ENCODE results near the gene NR6A1. TPM values are rescaled to one million over a fixed set of nuclear protein-coding genes. Genes with fewer than 3 reads are reported as not detected.

NR6A1 gene
- total RNA-seq, 1 donor from 2014 or later = 0.81 TPM

DNA sequence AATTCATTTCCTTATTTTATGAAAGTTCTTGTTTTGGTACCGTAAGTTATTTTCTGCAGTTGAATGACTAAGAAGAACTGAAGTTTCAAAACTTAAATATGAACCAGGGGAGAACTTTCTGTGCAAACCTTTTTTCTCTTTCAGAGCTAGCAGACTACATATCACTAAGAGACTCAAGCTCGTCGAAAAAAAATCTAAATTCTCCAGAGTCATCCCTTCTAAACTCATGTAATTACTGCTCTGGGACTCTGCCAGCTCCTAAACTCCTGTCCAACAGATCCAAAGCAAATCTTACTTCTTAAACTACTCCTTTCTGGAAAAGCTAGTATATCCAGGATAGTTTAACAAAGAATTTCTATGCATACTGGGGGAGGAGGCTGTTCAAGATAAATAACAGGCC lies 176.9 kb downstream of the NR6A1 start:
- intact Hi-C loops (cut with micrococcal nuclease) = no loop called here

GRCh38 chr9:124593651-124594058 lies 177.5 kb downstream of the NR6A1 start:
- intact Hi-C loops (cut with micrococcal nuclease) = no loop called here

DNA sequence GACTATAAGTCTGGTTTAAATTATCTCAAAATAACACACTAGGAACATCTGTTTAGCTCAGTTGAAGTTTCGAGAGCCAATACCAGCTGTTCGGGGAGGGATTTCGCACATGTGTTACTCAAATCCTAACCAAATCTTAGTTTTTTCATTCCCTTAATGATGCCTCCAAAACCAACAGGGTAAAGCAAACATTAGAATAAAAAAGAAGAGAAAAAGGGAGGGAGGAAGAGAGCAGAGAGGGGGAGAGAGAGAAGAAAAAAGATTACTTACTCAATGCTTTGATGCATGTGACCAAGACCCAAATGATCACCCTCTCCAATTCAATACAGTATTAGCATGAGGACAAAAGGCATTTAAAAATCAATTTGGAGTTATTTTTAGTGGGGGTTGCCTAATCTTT lies 177.9 kb downstream of the NR6A1 start:
- intact Hi-C loops (cut with micrococcal nuclease) = no loop called here

GRCh38 chr9:124590889-124591641 lies 180.0 kb downstream of the NR6A1 start:
- intact Hi-C loops (cut with micrococcal nuclease) = no loop called here

- intact Hi-C loops (cut with micrococcal nuclease) = loop anchor here (5.0 kb wide), 1 partner anchor 352 kb away; no protein-coding TSS in a partner anchor
These were observed 186.5 kb downstream of the NR6A1 start for GRCh38 chr9:124584631-124585030.

DNA sequence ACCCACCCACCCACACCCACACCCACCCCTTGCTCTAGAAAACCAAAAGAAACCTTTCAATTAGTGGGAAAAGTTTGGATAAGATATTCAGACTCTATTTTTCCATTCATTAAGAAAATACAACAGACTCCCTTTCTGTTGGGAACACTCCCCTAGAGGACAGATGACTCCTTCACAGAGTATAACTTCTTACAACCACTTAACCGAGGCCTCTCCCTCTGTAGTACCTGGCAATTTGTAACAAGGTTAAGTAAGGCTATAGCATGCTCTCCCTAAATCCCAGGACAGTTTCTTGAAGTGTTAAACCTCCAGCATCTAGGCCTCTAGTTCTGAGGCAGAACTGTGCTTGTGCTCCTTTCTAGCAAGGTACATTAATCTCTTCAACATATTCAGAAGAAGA lies 188.0 kb downstream of the NR6A1 start:
- intact Hi-C loops (cut with micrococcal nuclease) = loop anchor here (5.0 kb wide), 1 partner anchor 351 kb away; no protein-coding TSS in a partner anchor

GRCh38 chr9:124580186-124580585 lies 190.9 kb downstream of the NR6A1 start:
- intact Hi-C loops (cut with micrococcal nuclease) = loop anchor here (5.0 kb wide), 1 partner anchor 348 kb away; no protein-coding TSS in a partner anchor

DNA sequence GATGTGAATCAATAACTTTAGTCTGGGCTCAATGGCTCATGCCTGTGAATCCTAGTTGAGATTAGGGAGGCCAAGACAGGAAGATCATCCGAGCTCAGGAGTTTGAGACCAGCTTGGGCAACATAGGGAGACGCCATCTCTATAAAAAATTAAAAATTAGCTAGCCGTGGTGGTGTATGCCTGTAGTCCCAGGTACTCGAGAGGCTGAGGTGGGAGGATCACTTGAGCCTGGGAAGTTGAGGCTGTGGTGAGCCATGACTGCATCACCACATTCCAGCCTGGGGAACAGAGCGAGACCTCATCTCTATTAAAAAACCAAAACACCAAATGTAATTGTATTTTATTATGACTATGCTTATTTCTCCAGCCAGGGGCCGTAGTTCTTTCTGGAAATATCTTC lies 194.4 kb downstream of the NR6A1 start:
- intact Hi-C loops (cut with micrococcal nuclease) = no loop called here

GRCh38 chr9:124574534-124575375 lies 196.4 kb downstream of the NR6A1 start:
- intact Hi-C loops (cut with micrococcal nuclease) = no loop called here

DNA sequence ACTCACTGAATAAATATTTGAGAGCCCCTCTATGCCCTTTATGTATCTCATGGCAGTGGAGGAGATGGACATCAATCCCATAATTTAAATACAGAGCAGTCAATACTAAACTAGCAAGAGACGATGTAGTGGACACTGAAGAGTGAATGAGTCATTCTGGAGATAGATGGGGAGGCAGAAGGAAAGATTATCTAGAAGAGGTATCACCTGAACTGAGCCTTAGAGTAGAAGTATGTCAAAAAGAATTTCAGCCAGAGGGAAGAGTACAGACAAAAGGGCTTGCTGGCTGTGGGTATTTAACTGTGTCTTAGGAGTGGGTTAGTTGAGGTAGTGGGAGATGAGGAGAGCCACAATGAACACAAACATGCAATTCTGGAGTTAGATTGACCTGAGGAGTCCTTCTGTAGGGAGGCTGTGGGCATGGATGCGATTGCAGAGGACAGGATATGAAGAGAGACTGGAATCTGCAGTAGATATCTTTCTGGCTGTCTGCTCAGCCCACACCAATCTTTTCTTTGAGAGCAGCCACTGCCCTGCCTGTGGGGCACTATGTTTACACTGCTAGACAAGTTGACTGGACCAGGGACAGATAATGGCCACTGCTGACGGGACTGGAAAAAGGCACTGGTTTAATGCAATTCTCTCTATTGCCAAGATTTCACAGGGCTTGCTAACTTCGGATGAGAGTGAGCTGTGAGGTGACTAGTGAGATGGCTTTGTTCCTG lies 200.0 kb downstream of the NR6A1 start:
- intact Hi-C loops (cut with micrococcal nuclease) = no loop called here

DNA sequence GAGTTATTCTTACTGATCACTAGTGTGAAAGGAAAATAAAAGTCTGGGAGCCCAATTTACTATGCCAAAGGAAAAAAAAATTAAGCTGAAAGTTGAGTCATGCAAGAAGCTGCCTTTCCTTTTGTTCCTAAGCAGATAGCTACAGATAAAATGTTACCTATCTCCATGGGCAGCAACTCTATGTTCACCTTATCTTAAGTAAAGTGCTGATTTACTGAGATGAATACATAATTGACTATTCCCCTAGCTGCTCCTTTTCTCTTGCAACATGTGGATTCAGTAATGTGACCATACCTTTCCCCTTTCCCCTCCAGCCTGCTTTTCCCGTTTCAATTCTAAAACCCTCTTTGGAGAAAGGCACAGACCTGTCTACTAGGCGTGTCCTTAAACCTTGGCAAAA lies 201.2 kb downstream of the NR6A1 start:
- intact Hi-C loops (cut with micrococcal nuclease) = no loop called here

- intact Hi-C loops (cut with micrococcal nuclease) = no loop called here
These were observed 203.7 kb downstream of the NR6A1 start for GRCh38 chr9:124567362-124567761.

DNA sequence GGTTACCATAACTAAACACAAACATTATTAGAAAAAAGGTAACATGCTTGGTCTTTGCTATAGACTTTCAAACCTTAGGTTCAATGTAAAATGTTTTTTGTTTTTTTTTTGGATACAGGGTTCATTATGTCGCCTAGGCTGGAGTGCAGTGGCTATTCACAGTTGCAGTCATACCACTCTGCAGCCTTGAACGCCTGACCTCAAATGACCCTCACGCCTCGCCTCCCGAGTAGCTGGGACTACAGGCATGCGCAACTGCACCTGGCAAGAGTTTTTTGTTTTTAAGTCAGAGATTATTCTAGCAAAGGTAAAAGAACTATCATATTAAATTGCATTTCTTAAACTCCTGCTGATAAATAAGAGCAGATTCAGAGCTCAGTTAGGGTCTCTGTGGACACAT lies 208.8 kb downstream of the NR6A1 start:
- intact Hi-C loops (cut with micrococcal nuclease) = no loop called here

DNA sequence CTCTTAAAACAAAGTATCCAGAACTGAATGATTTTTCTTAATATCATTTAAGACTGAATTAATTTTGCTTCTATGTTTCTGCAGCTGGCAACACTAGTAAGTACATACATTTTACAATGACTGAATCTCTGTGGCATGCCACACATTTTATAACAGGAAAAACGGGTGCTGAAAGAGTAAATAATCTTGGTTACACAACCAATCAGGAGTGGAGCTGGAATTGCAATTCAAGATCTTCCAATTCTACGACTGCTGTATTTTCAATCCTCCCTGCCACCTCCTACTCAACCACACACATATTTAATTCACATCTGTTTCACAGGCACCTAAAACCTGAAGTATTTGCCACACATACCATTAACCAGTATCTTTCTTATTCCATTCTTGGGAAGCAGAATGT lies 211.2 kb downstream of the NR6A1 start:
- intact Hi-C loops (cut with micrococcal nuclease) = no loop called here

DNA sequence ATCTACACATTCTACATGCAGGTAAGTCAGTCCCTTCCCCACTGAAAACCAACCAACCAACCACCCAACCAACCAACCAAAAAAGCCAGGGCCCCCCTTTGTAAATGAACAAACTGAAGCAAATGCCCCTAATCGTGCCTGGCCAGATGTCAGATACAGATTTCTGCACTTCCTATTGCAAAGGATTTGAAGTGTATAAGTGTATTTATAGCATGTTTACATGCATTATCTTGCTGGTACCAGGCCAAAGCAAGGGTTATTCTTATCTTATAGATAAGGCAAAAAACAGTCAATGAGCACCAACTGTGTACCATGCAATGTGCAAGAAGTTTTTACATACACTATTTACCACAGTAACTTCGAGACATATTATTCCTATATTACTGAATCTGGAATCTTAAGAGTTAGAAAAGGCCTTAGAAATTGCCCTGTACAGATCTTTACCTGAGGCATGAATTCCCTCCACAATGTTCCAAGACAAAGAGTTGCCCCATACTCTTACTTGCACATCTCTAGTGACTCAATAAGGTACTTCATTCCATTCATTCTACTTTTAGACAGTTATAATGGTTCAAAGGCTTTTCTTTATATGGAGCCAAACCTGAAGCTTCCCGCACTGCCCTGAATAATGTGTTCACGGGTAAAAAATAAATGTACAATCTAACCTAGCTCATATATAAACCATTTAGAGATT lies 212.2 kb downstream of the NR6A1 start:
- intact Hi-C loops (cut with micrococcal nuclease) = no loop called here

DNA sequence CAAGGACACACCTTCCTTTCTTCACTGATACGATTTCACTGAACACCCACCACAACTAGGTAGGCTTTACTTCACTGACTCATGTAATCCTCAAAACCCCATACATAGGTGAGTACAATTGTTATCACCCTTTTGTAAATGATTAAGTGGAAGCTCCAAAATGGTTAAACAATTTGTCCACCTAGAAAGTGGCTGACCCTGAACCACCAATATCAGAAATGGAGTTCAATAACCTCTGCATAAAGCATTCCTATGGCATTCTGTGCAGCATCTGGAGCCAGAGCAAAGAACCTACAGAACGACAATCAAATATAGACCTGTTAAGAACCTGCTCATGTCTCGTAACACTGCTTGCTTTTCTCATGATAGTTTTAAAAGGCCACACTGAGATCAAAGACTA lies 213.2 kb downstream of the NR6A1 start:
- intact Hi-C loops (cut with micrococcal nuclease) = no loop called here

- intact Hi-C loops (cut with micrococcal nuclease) = no loop called here
These were observed 216.1 kb downstream of the NR6A1 start for GRCh38 chr9:124555043-124555442.

GRCh38 chr9:124553738-124554137 lies 217.4 kb downstream of the NR6A1 start:
- intact Hi-C loops (cut with micrococcal nuclease) = no loop called here

DNA sequence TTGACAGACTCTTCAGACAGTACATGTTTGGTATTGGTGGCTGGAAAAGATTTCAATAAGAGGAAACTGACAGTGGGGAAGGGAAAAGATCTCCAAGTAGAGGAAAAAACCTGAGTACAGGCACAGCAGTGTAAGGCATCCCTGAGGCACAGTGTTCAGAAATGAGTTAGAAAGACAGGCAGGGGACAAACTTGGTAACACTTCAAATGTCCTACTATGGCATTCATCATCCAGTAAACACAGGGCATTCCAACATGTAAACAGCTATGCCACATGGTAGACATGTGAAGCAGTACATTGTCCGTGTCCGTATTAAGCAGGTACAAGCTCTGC lies 218.9 kb downstream of the NR6A1 start:
- intact Hi-C loops (cut with micrococcal nuclease) = no loop called here

GRCh38 chr9:124551472-124552272 lies 219.4 kb downstream of the NR6A1 start:
- intact Hi-C loops (cut with micrococcal nuclease) = loop anchor here (1.0 kb wide), 1 partner anchor 161 kb away; no protein-coding TSS in a partner anchor

Data from T-helper 1 cell treated with Interleukin-12 subunit alpha and Interleukin-12 subunit beta and Interleukin-4 antibody, amounts not matched to agents 30 ng/mL and 1 ng/mL, for 36 hours (primary cell).